RPMI7951 (cell line): ENCODE measurements around the gene YIPF6. TPM values are rescaled to one million over a fixed set of nuclear protein-coding genes. Genes with fewer than 3 reads are reported as not detected.
A peak's percentile ranks its signal among the peaks of the same experiment; 100 is the strongest.
"Not testable (repeated sequence)": the region's sequence is repeated elsewhere in the genome, so short reads cannot be mapped to it uniquely, and the experiment has no call there.

Experiments
- DNase-seq: peaks from one replicate; pipeline ENCODE4 v3.0.0-alpha.2; 2012; ENCODE audit warnings: low read depth
- total RNA-seq: library from RNA; depleted of rRNA; stranded (reverse); fragments of >200 nt; shearing (Covaris generic); gene quantifications from 2 replicates; pipeline ENCODE4 v1.2.3, GENCODE V29; 2014

The YIPF6 gene
- total RNA-seq, 1 experiment from 2014 or later: 30.6 TPM

DNA sequence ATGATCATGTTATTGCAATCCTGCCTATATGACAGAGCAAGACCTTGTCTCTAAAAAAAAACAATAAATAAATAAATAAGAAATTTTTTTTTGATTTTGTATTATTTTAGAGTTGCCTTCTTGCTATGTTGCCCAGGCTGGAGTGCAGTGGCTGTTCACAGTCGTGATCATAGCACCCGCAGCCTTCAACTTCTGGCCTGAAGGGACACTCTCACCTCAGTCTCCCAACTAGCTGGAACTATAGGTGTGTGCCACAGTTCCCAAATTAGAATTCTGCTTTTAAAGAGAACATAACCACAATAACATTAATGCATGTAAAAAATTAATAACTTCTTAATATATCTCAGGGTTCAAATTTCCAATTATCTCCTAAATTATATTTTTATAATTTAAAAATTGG lies 7.8 kb downstream of the YIPF6 start:
- no peak for DNase-seq

DNA sequence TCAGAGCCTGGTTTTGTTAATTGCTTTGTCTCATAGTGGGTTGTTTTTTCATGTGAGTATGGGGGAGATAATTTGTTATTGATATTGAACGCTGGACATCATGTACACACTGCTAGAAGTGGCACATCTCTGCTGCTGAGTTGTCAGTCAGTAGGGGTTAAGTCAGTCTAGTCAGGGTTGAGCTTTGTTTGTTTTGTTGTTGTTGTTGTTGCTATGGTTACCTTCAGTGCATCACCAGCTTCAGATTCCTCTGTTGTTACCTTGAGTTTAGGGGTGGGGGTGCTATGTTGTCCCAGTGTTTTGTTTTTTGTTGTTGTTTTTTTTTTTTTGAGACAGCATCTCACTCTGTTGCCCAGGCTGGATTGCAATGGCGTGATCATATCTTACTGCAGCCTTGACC lies 9.9 kb downstream of the YIPF6 start:
- peak; percentile 14 for DNase-seq

DNA sequence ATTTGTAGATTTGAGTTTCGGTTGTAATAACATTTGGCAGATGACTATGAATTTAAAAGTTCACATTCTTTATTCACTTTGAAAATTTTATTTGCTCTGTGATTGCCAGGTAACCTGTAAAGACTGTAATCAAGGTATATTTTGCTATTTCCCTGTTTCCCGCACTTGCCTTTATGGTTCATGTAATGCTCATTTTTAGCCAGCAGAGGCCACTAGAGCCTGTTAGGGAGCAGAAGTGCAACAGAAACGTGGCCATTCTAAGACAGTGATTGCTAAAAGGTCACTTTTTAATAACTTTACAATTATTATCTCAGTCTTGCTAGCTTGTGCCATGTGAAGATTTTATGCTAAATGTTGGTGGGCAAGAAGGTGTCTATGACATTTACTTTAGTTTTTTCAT lies 12.4 kb downstream of the YIPF6 start:
- peak; percentile 38 for DNase-seq

DNA sequence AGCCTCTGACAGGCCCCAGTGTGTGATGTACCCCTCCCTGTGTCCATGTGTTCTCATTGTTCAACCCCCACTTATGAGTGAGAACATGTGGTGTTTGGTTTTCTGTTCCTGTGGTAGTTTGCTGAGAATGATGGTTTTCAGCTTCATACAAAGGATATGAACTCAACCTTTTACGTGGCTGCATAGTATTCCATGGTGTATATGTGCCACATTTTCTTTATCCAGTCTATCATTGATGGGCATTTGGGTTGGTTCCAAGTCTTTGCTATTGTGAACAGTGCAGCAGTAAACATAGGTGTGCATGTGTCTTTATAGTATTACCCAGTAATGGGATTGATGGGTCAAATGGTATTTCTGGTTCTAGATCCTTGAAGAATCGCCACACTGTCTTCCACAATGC lies 25.8 kb downstream of the YIPF6 start:
- not testable (repeated sequence) for DNase-seq

DNA sequence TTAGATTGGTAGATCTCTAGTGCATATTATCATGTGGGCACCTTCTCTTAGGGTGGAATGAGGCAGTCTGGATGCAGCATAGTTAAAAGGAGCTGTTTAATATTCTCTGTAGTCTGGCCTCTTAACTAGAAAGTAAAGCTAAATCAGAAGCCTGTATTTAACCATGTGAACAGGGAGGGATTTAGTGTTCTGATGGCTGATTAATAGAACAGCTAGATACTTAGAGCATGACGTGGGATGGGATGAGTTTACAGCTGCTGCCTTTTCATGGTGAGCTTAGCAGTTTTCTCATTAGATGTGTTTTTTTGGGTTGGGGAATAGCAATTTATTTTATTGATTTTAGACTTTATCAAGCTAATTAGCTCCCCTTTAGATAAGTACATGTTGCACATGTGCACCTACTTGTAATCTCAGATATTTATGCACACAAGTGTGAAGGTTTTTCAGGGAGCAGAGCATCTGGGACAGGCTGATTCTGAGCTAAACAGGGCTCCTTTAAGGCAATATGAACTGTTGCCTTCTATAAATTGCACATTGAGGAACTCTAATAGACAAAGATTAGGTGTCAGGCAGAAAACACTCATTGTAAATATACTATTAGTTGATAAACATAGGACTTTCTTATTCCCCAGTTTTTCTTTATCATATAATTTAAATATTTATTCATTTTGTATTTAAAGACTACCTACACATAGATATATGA lies 34.1 kb downstream of the YIPF6 start:
- DNase-seq: no peak

DNA sequence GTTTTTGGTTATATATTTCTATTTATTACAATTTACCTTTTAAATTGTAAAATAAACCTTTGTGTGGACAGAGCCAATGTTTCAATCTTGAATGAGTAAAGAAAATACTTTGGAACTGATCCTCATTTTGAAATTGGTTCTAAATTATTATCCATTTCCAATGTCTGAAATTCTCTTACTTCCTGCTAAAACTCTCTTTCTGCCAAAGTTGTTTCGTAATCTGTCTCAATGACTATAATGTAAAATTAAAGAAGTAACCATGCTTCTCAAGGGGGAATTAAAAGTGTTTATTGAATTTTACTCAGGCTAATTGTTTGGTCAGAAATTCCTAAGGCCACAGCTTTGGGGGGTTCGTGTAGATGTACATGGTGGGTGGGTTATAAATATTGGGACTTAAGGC lies 34.8 kb downstream of the YIPF6 start:
- no peak for DNase-seq

DNA sequence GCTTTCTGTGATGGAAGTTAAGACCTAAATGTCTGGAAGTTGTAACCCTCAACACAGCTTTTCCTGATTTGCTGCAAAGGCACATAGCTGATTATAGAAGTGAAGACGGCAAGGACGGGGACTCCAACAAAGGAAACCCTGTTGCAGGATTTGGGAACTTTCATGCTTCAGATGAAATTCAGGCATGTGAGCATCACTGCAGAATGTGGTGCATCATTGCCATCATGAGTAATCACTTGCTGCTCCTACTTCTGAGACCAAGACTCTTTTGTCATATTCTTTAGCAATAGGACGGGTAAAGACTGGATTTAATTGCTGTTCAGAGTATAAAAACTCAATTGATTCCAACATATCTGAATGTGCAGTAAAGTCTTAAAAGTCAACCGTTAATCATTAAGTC lies 35.8 kb downstream of the YIPF6 start:
- DNase-seq: peak; percentile 4

DNA sequence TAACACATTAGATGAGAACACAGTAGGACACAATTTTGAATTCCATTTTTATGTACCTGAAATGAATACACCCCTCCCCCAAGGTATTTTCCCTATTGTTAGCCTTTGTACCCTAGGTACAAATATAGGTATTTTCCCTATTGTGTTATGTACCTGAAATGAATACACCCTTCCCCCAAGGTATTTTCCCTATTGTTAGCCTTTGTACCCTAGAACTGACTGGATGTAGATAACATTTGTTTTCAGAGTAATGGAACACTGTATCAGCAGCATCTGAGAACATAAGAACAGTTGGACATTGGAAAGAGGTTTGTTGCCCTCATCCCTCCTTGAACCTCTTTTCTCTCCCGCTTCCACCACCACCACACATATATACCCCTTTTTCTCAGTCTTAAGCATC lies 37.6 kb downstream of the YIPF6 start:
- DNase-seq: no peak

DNA sequence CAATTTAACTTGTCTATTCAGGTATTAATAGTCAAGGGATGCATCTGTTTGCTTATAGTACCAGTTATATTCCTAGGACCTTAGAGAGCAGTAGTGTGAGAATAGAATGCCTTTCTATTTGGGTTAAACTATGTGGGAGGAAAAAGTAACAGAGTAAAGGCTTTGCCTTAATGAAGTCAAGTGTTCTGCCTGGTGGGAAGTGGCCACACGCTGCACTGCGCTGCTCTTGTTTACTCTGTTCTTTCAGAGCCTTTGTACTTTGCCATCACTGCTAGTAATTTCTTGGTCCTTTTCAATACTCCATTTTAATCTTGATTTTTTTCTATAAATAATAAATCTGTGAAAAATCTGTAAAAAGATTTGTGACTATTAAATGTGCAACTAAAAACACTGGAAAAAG lies 38.0 kb downstream of the YIPF6 start:
- no peak for DNase-seq

DNA sequence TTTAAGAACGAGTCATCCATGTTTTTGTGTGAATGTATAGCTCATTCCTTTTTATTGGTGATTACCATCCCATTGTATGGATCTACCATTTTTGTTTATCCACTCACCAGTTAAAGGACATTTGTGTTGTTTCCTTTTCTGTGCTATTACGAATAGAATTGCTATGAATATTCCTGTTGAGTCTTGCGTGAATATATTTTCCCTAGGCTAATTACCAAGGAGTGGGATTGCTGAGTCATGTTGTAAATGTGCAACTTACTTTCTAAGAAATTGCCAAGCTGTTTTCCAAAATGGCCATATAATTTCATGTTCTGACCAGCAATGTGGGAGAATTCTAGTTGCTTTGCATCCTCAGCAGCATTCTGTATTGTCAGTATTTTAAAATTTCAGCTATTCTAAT lies 51.3 kb downstream of the YIPF6 start:
- peak; percentile 28 for DNase-seq

DNA sequence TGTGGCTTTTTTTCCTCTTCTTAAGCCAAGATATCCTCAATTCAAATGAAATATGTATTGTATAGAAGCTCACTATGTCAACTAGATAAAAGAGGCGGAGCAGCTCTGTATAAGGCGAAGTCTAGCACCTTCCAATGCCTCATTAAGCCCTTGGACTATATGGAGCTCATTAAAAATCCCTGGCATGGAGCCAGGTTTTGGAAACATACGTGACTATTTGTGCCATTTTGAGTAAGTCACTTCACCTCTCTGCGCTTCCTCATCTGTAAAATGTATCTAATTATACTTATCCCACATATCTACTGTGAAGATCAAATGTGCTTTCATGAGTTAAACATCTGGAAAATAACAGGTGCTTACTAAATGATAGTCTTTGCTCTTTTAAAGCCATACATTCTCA lies 57.2 kb downstream of the YIPF6 start:
- no peak for DNase-seq

DNA sequence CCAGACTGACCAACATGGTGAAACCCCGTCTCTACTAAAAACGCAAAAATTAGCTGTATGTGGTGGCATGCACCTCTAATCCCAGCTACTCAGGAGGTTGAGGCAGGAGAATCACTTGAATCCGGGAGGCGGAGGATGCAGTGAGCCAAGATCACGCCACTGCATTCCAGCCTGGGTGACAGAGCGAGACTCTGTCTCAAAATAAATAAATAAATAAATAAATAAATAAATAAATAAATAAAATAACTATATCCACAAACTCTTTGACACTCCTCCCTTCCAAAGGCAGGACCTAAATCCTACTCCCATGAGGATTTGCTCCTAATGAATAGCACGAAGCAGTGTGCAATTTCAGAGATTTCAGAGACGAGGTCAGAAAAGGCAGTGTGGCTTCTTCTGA lies 58.3 kb downstream of the YIPF6 start:
- not testable (repeated sequence) for DNase-seq

DNA sequence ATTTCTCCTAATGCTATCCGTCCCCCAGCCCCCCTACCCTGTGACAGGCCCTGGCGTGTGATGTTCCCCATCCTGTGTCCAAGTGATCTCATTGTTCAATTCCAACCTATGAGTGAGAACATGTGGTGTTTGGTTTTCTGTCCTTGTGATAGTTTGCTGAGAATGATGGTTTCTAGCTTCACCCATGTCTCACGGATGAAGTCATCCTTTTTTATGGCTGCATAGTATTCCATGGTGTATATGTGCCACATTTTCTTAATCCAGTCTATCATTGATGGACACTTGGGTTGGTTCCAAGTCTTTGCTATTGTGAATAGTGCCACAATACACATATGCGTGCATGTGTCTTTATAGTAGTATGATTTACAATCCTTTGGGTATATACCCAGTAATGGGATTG lies 61.1 kb downstream of the YIPF6 start:
- not testable (repeated sequence) for DNase-seq

DNA sequence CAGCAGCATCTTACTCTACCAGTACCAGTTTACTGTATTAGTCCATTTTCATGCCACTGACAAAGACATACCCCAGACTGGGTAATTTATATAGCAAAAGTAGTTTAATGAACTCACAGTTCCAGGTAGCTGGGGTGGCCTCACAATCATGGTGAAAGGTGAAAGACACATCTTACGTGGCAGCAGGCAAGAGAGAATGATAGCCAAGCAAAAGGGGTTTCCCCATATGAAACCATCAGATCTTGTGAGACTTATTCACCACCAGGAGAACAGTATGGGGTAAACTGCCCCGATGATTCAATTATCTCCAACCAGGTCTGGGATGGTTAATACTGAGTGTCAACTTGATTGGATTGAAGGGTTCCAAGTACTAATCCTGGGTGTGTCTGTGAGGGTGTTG lies 69.3 kb downstream of the YIPF6 start:
- no peak for DNase-seq

DNA sequence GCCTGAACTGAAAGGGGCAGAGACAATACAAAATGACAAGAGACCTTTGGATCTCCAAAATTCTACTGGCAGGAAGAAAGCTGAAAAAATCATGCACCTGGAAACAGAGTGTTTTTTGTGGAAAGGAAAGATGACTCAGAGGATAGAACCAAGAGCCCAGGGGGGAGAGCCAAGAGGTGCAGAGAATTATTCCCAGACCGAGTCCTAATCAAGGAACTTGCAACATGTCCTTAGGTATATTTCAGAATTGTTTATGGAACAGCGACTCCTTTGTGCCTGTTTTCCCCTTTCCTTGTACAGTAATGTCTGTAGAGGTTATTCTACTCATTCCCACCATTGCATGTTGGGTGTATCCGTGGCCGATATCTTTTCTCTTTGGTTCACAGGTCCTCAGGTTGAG lies 71.7 kb downstream of the YIPF6 start:
- DNase-seq: peak; percentile 43

DNA sequence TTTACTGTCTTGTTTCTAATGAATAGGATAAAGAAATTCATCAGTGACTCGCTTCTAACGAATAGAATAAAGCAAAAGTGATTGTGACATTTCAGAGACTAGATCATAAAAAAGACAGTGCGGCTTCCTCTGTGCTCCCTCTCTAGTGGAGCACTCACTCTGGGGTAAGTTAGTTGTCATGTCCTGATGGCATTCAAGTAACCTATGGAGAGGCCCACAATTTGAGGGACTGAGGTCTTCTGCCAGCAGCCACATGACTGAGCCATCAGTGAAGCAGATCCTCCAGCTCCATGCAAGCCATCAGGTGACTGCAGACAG lies 72.4 kb downstream of the YIPF6 start:
- no peak for DNase-seq

DNA sequence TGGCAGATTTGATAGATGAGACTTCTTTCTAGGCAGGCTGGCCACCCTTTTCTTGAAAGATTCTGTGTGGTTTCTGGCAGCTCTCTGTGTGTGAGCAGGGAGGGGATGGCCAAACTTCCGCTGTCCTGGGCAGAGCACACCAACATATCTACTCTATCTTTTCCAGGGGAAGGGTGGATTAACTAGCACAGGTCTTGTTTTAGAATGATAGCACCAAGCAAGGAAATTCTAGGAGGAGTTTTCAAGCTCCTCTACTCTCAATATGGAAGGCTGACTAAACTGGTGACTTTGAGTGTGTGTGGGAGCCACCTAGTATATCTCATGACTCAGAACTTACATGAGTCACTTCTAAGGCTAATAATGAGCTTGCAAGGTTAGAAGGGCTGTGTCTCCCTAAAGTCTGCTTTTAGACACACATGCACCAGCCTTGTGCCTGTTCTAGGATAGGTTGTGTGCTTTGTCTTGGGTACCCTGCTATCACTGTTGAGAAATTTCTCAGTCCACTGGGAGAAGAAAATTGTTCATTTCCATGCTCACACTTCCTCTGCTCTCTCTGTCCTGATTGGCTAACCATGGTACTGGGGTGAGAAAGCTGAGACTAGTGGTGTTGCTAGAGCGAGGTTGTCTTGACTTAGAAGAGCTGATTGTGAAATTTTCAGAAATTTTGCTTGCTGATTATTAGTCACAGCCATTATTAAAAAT lies 72.9 kb downstream of the YIPF6 start:
- DNase-seq: peak; percentile 89

DNA sequence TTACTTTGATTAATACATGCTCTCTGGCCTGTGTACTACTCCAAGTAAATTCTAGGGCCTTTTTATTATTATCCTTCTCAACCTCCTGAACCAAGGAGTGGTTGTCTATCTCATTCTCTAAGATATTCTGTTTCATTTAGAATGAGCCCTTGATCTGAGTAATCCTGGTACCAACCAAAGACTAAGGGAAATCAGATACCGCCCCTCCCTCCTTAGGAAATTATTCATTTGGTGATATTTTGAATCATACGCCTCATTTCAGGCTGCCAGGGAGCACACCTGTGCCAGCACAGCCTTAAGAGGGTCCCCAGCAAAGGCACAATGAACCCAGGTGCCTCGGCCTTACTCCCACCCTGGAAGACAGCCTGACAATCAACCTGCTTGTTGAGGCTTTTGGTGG lies 75.4 kb downstream of the YIPF6 start:
- no peak for DNase-seq

DNA sequence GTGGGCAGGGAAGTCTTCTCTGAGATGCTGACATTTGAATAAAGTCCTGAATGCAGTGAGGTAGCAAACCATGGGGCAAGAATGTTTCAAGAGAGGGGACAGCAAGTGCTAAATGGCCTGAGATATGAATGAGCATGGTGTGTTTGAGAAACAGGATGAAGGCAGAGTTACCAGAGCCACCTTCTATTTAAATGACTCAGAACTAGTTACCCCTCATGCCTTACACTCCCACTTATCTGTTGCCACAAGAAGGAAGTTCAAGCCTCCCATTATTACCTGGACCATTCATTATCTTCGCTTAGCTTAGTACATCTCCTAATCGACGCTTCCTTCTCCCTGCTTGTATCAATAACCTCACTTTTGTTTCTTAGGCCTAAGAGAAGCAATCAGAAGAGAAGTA lies 81.0 kb downstream of the YIPF6 start:
- DNase-seq: no peak

DNA sequence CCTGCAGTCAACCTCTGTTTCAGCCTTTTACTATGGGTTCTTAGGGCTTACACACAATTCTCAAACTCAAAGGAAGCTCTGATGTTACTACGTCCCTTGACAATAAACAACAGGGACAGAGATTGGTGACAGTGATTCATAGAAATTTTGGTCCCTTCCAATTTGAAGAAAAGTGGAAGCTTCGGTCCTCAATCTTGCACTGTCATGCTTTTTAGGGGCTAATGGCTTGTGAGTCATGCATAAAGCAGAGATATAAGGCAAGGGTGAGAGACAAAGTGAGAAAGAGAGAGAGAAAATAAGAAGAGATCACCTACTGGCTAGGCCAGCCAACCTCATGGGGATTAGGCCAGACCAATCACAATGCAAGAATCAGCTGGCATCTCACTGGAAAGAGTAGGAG lies 85.4 kb downstream of the YIPF6 start:
- DNase-seq: peak; percentile 8
